NCI-H2171 (cell line): Measurements from ENCODE around the gene NDUFAF7.
A peak's percentile ranks its signal among the peaks of the same experiment; 100 is the strongest.
"Not testable (repeated sequence)": the region's sequence is repeated elsewhere in the genome, so short reads cannot be mapped to it uniquely, and the experiment has no call there.

Experiments used
- DNase-seq: peaks from one replicate; lab custom pipeline; 2025; lab: John Stamatoyannopoulos, UW

NDUFAF7 gene

GRCh38 chr2:37231241-37232130 is at the start of gene NDUFAF7, which contains the start of gene CEBPZ:
Gene NDUFAF7 (plus strand): TSS chr2:37231658. CDS start chr2:37231706, 48 bp downstream.
Gene CEBPZ (minus strand): TSS chr2:37231596. CDS start chr2:37231567, 29 bp downstream.
- DNase-seq, result peak; percentile 77

- DNase-seq, result no peak
Observed at GRCh38 chr2:37181726-37182684, 49.5 kb upstream of the NDUFAF7 start.

GRCh38 chr2:37188570-37188969 is 42.9 kb upstream of the NDUFAF7 start, which contains the start of gene SULT6B1:
Gene SULT6B1 (minus strand): TSS chr2:37188670. CDS start chr2:37188640, 30 bp downstream.
- DNase-seq, result no peak

- DNase-seq, result no peak
Observed at GRCh38 chr2:37189452-37190153, 41.9 kb upstream of the NDUFAF7 start.

GRCh38 chr2:37190290-37190689 is 41.2 kb upstream of the NDUFAF7 start:
- DNase-seq, result no peak

- no peak for DNase-seq
Observed at GRCh38 chr2:37191253-37191652, 40.2 kb upstream of the NDUFAF7 start.

GRCh38 chr2:37191747-37192146 is 39.7 kb upstream of the NDUFAF7 start:
- no peak for DNase-seq

GRCh38 chr2:37192551-37192950 is 38.9 kb upstream of the NDUFAF7 start:
- DNase-seq, result no peak

GRCh38 chr2:37195862-37196319 is 35.6 kb upstream of the NDUFAF7 start:
- DNase-seq, result not testable (repeated sequence)

- DNase-seq, result peak; percentile 64
Observed at GRCh38 chr2:37196320-37197195, 34.9 kb upstream of the NDUFAF7 start, which contains the start of gene CEBPZOS. Gene CEBPZOS (plus strand): TSS chr2:37196496. CDS start chr2:37199705, 3,209 bp downstream.

- no peak for DNase-seq
Observed at GRCh38 chr2:37198681-37199065, 32.8 kb upstream of the NDUFAF7 start.

GRCh38 chr2:37201208-37201607 is 30.2 kb upstream of the NDUFAF7 start:
- no peak for DNase-seq

GRCh38 chr2:37201766-37202165 is 29.7 kb upstream of the NDUFAF7 start:
- no peak for DNase-seq

GRCh38 chr2:37203708-37204107 is 27.8 kb upstream of the NDUFAF7 start:
- DNase-seq, result no peak

- not testable (repeated sequence) for DNase-seq
Observed at GRCh38 chr2:37205071-37205661, 26.3 kb upstream of the NDUFAF7 start.

GRCh38 chr2:37205689-37206341 is 25.6 kb upstream of the NDUFAF7 start:
- no peak for DNase-seq

- DNase-seq, result not testable (repeated sequence)
Observed at GRCh38 chr2:37206760-37207159, 24.7 kb upstream of the NDUFAF7 start.

- no peak for DNase-seq
Observed at GRCh38 chr2:37211212-37211611, 20.2 kb upstream of the NDUFAF7 start.

GRCh38 chr2:37211939-37212338 is 19.5 kb upstream of the NDUFAF7 start:
- no peak for DNase-seq

GRCh38 chr2:37215250-37215649 is 16.2 kb upstream of the NDUFAF7 start:
- no peak for DNase-seq
